H9 (cell line): Measurements from ENCODE around the gene STS. TPM values are rescaled to one million over a fixed set of nuclear protein-coding genes. Genes with fewer than 3 reads are reported as not detected.

Experiments
- DNase-seq: peaks from one replicate; pipeline ENCODE4 v3.0.0-alpha.2; 2017
- H2AFZ ChIP-seq: one replicate; pipeline ENCODE4 v1.6.1; 2013; ENCODE audit warnings: mild to moderate bottlenecking, low read length, control low read depth, moderate library complexity
- H2AK5ac ChIP-seq: 2 replicates; pipeline ENCODE4 v1.6.1; 2013; ENCODE audit warnings: low read length, control low read depth, mixed read lengths; ENCODE audit not compliant: insufficient read length
- H2BK120ac ChIP-seq: one replicate; pipeline ENCODE4 v1.6.1; 2013; ENCODE audit warnings: low read depth, mild to moderate bottlenecking, low read length, control low read depth, inconsistent platforms; ENCODE audit not compliant: poor library complexity, severe bottlenecking
- H2BK12ac ChIP-seq: 2 replicates; pipeline ENCODE4 v1.6.1; 2013; ENCODE audit warnings: low read length, control low read depth, mixed read lengths, low read depth; ENCODE audit not compliant: insufficient read length
- H2BK15ac ChIP-seq: 2 replicates; pipeline ENCODE4 v1.6.1; 2013; ENCODE audit warnings: low read depth, low read length, control low read depth
- H2BK20ac ChIP-seq: one replicate; pipeline ENCODE4 v1.6.1; 2013; ENCODE audit warnings: low read depth, mild to moderate bottlenecking, low read length, control low read depth, inconsistent platforms; ENCODE audit not compliant: poor library complexity, severe bottlenecking
- H2BK5ac ChIP-seq: 2 replicates; pipeline ENCODE4 v1.6.1; 2013; ENCODE audit warnings: low read length, control low read depth, mixed read lengths; ENCODE audit not compliant: insufficient read length
- H3K14ac ChIP-seq: 2 replicates; pipeline ENCODE4 v1.6.1; 2013; ENCODE audit warnings: low read length, control low read depth; ENCODE audit not compliant: insufficient read depth
- H3K18ac ChIP-seq: 2 replicates; pipeline ENCODE4 v1.6.1; 2013; ENCODE audit warnings: low read depth, mild to moderate bottlenecking, mixed read lengths, low read length, control low read depth; ENCODE audit not compliant: insufficient read length
- H3K23ac ChIP-seq: 2 replicates; pipeline ENCODE4 v1.6.1; 2013; ENCODE audit warnings: low read length, control low read depth, mixed read lengths, low read depth; ENCODE audit not compliant: insufficient read length
- H3K23me2 ChIP-seq: 2 replicates; pipeline ENCODE4 v1.6.1; 2013; ENCODE audit warnings: low read depth, mild to moderate bottlenecking, mixed read lengths, low read length, control low read depth; ENCODE audit not compliant: insufficient read length, poor library complexity, severe bottlenecking
- H3K27ac ChIP-seq: 2 replicates; pipeline ENCODE4 v1.5.1; 2013; ENCODE audit warnings: low read length, control low read depth, mixed read lengths, low read depth; ENCODE audit not compliant: insufficient read length
- H3K27me3 ChIP-seq: 2 replicates; pipeline ENCODE4 v1.6.1; 2013; ENCODE audit warnings: low read length, control low read depth, inconsistent platforms; ENCODE audit not compliant: insufficient read depth
- H3K4ac ChIP-seq: 2 replicates; pipeline ENCODE4 v1.6.1; 2013; ENCODE audit warnings: low read depth, mild to moderate bottlenecking, control low read depth, inconsistent platforms, low read length, moderate library complexity
- H3K4me1 ChIP-seq: 2 replicates; pipeline ENCODE4 v1.6.1; 2013; ENCODE audit warnings: low read length, control low read depth, inconsistent platforms; ENCODE audit not compliant: insufficient read depth
- H3K4me2 ChIP-seq: 2 replicates; pipeline ENCODE4 v1.6.1; 2013; ENCODE audit warnings: low read length, control low read depth, mixed read lengths; ENCODE audit not compliant: insufficient read length, insufficient read depth
- H3K56ac ChIP-seq: 2 replicates; pipeline ENCODE4 v1.6.1; 2013; ENCODE audit warnings: low read depth, mild to moderate bottlenecking, mixed read lengths, low read length, control low read depth; ENCODE audit not compliant: insufficient read length
- H3K79me1 ChIP-seq: 2 replicates; pipeline ENCODE4 v1.6.1; 2013; ENCODE audit warnings: low read depth, mild to moderate bottlenecking, moderate library complexity, low read length, control low read depth, inconsistent platforms; ENCODE audit not compliant: insufficient read depth, poor library complexity, severe bottlenecking
- H3K79me2 ChIP-seq: 2 replicates; pipeline ENCODE4 v1.6.1; 2013; ENCODE audit warnings: low read length, control low read depth, inconsistent platforms; ENCODE audit not compliant: insufficient read depth
- H3K9ac ChIP-seq: 2 replicates; pipeline ENCODE4 v1.6.1; 2013; ENCODE audit warnings: low read length, control low read depth, mixed read lengths; ENCODE audit not compliant: insufficient read length; ENCODE audit errors: extremely low read depth
- H3K9me3 ChIP-seq: one replicate; pipeline ENCODE4 v1.6.1; 2013; ENCODE audit warnings: low read depth, low read length, inconsistent platforms; ENCODE audit not compliant: control insufficient read depth
- H3T11ph ChIP-seq: one replicate; pipeline ENCODE4 v1.6.1; 2013; ENCODE audit warnings: mild to moderate bottlenecking, low read length, control low read depth, inconsistent platforms
- H4K20me1 ChIP-seq: one replicate; pipeline ENCODE4 v1.6.1; 2013; ENCODE audit not compliant: control insufficient read depth, insufficient read length, insufficient read depth
- H4K5ac ChIP-seq: 2 replicates; pipeline ENCODE4 v1.6.1; 2013; ENCODE audit warnings: low read depth, mild to moderate bottlenecking, mixed read lengths, low read length, control low read depth; ENCODE audit not compliant: insufficient read length
- H4K8ac ChIP-seq: replicated peaks from 2 replicates; pipeline ENCODE4 v1.6.1; 2013; ENCODE audit warnings: low read length, control low read depth, mixed read lengths, low read depth; ENCODE audit not compliant: insufficient read length
- H4K91ac ChIP-seq: 2 replicates; pipeline ENCODE4 v1.6.1; 2013; ENCODE audit warnings: low read depth, mild to moderate bottlenecking, moderate library complexity, mixed read lengths, low read length, control low read depth; ENCODE audit not compliant: insufficient read length
- H3K27ac Mint-ChIP-seq, 3 experiments: 2 replicates in 2 of 3; 3 replicates in 1 of 3; pipeline ENCODE4 v1.8.0; 2020 to 2021; ENCODE audit warnings: mixed read lengths in 3 of 3, mild to moderate bottlenecking in 1 of 3, moderate library complexity in 1 of 3
- H3K27me3 Mint-ChIP-seq: 2 replicates; pipeline ENCODE4 v1.8.0; 2021; ENCODE audit warnings: low read depth, mild to moderate bottlenecking, moderate library complexity, mixed read lengths
- H3K36me3 Mint-ChIP-seq, 3 experiments: 2 replicates in 2 of 3; 3 replicates in 1 of 3; pipeline ENCODE4 v1.8.0; 2020 to 2021; ENCODE audit warnings: low read depth in 3 of 3, mixed read lengths in 3 of 3; ENCODE audit not compliant: insufficient read depth in 1 of 3
- H3K4me1 Mint-ChIP-seq, 2 experiments: 2 replicates each; pipeline ENCODE4 v1.8.0; 2020; ENCODE audit warnings: mixed read lengths in 2 of 2
- H3K4me3 Mint-ChIP-seq, 2 experiments: 2 replicates in 1 of 2; 3 replicates in 1 of 2; pipeline ENCODE4 v1.8.0; 2020 to 2021; ENCODE audit warnings: mild to moderate bottlenecking in 2 of 2, mixed read lengths in 2 of 2, moderate library complexity in 1 of 2
- H3K9me3 Mint-ChIP-seq, 2 experiments: 2 replicates in 1 of 2; 3 replicates in 1 of 2; pipeline ENCODE4 v1.8.0; 2020; ENCODE audit warnings: mild to moderate bottlenecking in 2 of 2, mixed read lengths in 2 of 2, moderate library complexity in 1 of 2
- CTCF ChIP-seq: fragments of 200-600 bp; sonication (generic); conservative IDR thresholded peaks from 3 replicates; pipeline ENCODE4 v1.8.0; 2021; ENCODE audit warnings: antibody characterized with exemption, mild to moderate bottlenecking
- WGBS: extraction: QIAGEN DNeasy Blood & Tissue Kit; methylation state at CpG from one replicate; pipeline ENCODE4 v1.1.7; 2013; ENCODE audit warnings: missing lambda C conversion rate, low lambda C conversion rate, mixed read lengths; ENCODE audit not compliant: insufficient read length; ENCODE audit errors: extremely low coverage; 5-methylcytosine and 5-hydroxymethylcytosine counted together
- total RNA-seq: library from RNA; stranded (reverse); gene quantifications from 2 replicates; pipeline ENCODE4 v1.2.1, GENCODE V29; 2021

STS gene
- total RNA-seq, 1 experiment from 2014 or later: 3.6 TPM

- Mint-ChIP-seq H3K4me1 (peaks cover 9 to 11% of the 10 kb centered on the region in 2 experiments), H3K27me3 (peaks cover 2% of the 10 kb centered on the region), H3K36me3 (no peaks in the 10 kb centered on the region), H3K4me3 (peak within 1 kb of the TSS; percentile 88 to 91), H3K9me3 (no peaks in the 10 kb centered on the region), H3K27ac (peak within 1 kb of the TSS in 2 of 3 experiments; percentile 87 to 90; a peak in 3 of 7 replicates)
- Histone ChIP-seq H3K23ac (no peak within 1 kb of the TSS), H3K9ac (peak within 1 kb of the TSS; percentile 59), H3K27ac (no peak within 1 kb of the TSS), H2BK12ac (no peak within 1 kb of the TSS), H3K4ac (no peak within 1 kb of the TSS), H2BK15ac (no peak within 1 kb of the TSS), H3K79me1 (no peaks in the 10 kb centered on the region), H3K27me3 (no peaks in the 10 kb centered on the region), H3K18ac (no peak within 1 kb of the TSS), H4K91ac (no peak within 1 kb of the TSS), H3K56ac (no peak within 1 kb of the TSS), H3T11ph (no peak within 1 kb of the TSS), H2AK5ac (no peak within 1 kb of the TSS), H3K4me2 (peak within 1 kb of the TSS; percentile 92), H3K14ac (peak within 1 kb of the TSS; percentile 76), H3K23me2 (peaks cover 5% of the 10 kb centered on the region), H3K9me3 (no peaks in the 10 kb centered on the region), H2BK20ac (no peak within 1 kb of the TSS), H3K79me2 (no peaks in the 10 kb centered on the region), H4K8ac (no peak within 1 kb of the TSS), H4K20me1 (no peaks in the 10 kb centered on the region), H4K5ac (no peak within 1 kb of the TSS), H3K4me1 (no peaks in the 10 kb centered on the region), H2BK5ac (no peak within 1 kb of the TSS), H2AFZ (peak within 1 kb of the TSS; percentile 46), H2BK120ac (no peak within 1 kb of the TSS)
- TF ChIP-seq CTCF: no peak; the same call in 1 of the 3 replicates
- peak; percentile 81 for DNase-seq
- WGBS: no CpG with 5 or more reads among the region's 76 CpGs
These were observed 704 bp downstream of the STS start, which contains the start of gene PUDP for GRCh38 chrX:7147978-7148854. TSS of gene PUDP (minus strand) at chrX:7148153. CDS start at chrX:7148113, 40 bp downstream.
